ENCODE results near the gene CEP19. TPM values are rescaled to one million over a fixed set of nuclear protein-coding genes. Genes with fewer than 3 reads are reported as not detected.

CEP19 gene
- total RNA-seq, 4 donors from 2014 or later = 0.94 to 2.5 (median 1.2) TPM

DNA sequence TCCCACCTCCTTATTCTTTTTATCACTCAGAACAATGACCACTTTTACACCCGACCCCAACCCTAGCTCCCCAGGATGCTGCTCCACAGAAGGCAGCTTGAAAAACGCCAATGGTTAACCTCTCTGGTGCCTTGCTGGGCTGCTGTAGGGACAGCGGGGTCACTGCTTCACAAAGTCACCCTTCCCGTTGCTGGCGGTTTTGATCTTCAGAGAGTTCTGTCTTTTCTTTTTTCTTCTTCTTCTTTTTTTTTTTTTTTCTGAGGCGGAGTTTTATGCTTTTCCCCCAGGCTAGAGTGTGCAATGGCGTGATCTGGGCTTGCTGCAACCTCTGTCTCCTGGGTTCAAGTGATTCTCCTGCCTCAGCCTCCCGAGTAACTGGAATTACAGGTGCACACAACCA is 20.7 kb downstream of the CEP19 start:
- DNase-seq (ENCODE audit: low spot score) (no peak), ATAC-seq (ENCODE audit: low FRiP score) (no peak)
- TF ChIP-seq, protein P1, sequence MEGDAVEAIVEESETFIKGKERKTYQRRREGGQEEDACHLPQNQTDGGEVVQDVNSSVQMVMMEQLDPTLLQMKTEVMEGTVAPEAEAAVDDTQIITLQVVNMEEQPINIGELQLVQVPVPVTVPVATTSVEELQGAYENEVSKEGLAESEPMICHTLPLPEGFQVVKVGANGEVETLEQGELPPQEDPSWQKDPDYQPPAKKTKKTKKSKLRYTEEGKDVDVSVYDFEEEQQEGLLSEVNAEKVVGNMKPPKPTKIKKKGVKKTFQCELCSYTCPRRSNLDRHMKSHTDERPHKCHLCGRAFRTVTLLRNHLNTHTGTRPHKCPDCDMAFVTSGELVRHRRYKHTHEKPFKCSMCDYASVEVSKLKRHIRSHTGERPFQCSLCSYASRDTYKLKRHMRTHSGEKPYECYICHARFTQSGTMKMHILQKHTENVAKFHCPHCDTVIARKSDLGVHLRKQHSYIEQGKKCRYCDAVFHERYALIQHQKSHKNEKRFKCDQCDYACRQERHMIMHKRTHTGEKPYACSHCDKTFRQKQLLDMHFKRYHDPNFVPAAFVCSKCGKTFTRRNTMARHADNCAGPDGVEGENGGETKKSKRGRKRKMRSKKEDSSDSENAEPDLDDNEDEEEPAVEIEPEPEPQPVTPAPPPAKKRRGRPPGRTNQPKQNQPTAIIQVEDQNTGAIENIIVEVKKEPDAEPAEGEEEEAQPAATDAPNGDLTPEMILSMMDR (IDR thresholded peaks at IDR 0.05) = no peak

GRCh38 chr3:196689941-196690660 is 21.9 kb downstream of the CEP19 start:
- no peak for DNase-seq (ENCODE audit: low spot score)
- TF ChIP-seq, protein P1 (IDR thresholded peaks at IDR 0.05) = no peak
- no peak for ATAC-seq (ENCODE audit: low FRiP score)

- ATAC-seq (ENCODE audit: low FRiP score) = peak; percentile 92
- DNase-seq (ENCODE audit: low spot score) = no peak
- TF ChIP-seq, protein P1 (IDR thresholded peaks at IDR 0.05) = no peak
Observed at GRCh38 chr3:196688349-196688748, 23.7 kb downstream of the CEP19 start.

GRCh38 chr3:196686436-196686835 is 25.6 kb downstream of the CEP19 start:
- TF ChIP-seq, protein P1 (IDR thresholded peaks at IDR 0.05) = no peak
- no peak for ATAC-seq (ENCODE audit: low FRiP score)
- DNase-seq (ENCODE audit: low spot score) = no peak

GRCh38 chr3:196684548-196685407 is 27.3 kb downstream of the CEP19 start:
- peak; percentile 37 for ATAC-seq (ENCODE audit: low FRiP score)
- TF ChIP-seq, protein P1 (IDR thresholded peaks at IDR 0.05) = peak in 2 of 3 donors; percentile 47 to 81
- peak; percentile 44 for DNase-seq (ENCODE audit: low spot score)

DNA sequence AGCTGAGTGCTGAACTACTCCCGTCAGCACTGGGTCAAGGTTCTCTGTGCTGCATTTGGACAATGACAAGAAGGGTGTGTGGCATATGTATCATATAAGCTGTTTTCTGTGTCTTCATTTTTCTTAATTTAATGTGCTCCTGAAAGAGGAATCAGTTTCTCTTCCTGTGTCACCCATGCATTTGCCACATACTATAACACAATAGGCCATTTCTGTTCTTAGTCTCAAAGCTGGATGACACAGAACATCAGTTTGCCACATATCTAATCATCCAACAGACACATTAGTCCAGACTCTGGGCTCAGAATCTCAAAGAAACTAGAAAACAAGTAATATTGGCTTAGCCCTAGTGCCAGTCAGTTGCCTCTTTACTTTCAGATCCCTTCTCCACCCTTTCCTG is 34.1 kb downstream of the CEP19 start:
- no peak for ATAC-seq (ENCODE audit: low FRiP score)
- DNase-seq (ENCODE audit: low spot score) = no peak
- TF ChIP-seq, protein P1 (IDR thresholded peaks at IDR 0.05) = no peak

Data from omental fat pad (tissue), 4 donors.